ENCODE results near the gene USP5.

GRCh38 chr12:6915789-6916285 lies 63.9 kb downstream of the USP5 start:
- TF ChIP-seq CTCF (IDR thresholded peaks at IDR 0.05) (no peak), POLR2A (IDR thresholded peaks at IDR 0.05) (no peak), POLR2AphosphoS5 (IDR thresholded peaks at IDR 0.05) (no peak)

All from stomach (tissue), 4 donors.